GM23248 (cell line): ENCODE measurements around the gene CD70.

Source experiments
- EZH2 ChIP-seq: fragments of 200-600 bp; sonication (generic); IDR thresholded peaks from 2 replicates; pipeline ENCODE4 v1.6.1; 2018; ENCODE audit warnings: antibody characterized with exemption, mild to moderate bottlenecking; ENCODE audit not compliant: insufficient read depth, poor library complexity, severe bottlenecking
- EZH2phosphoT487 ChIP-seq: fragments of 200-600 bp; sonication (generic); IDR thresholded peaks from 2 replicates; pipeline ENCODE4 v1.6.1; 2018; ENCODE audit warnings: antibody characterized with exemption, moderate library complexity, mild to moderate bottlenecking, low read depth; ENCODE audit not compliant: insufficient read depth

GRCh38 chr19:6579450-6580178 lies 11.3 kb downstream of the CD70 start:
- TF ChIP-seq EZH2, result no peak
- no peak for TF ChIP-seq EZH2phosphoT487
